ENCODE data around the gene CABP7. TPM values are rescaled to one million over a fixed set of nuclear protein-coding genes. Genes with fewer than 3 reads are reported as not detected.

The CABP7 gene
- total and polyA plus RNA-seq, 4 donors = 0.08 TPM; not detected in 3

- no peak for TF ChIP-seq EGR1 (IDR thresholded peaks at IDR 0.05; ENCODE audit: low read depth in 2 of 2)
- no peak for TF ChIP-seq JUND (IDR thresholded peaks at IDR 0.05)
- TF ChIP-seq HNF4G (IDR thresholded peaks at IDR 0.05) = no peak
- no peak for TF ChIP-seq RXRA (IDR thresholded peaks at IDR 0.05)
- TF ChIP-seq YY1 (IDR thresholded peaks at IDR 0.05) = no peak
- no peak for TF ChIP-seq NR2F2 (IDR thresholded peaks at IDR 0.05)
- TF ChIP-seq CTCF (IDR thresholded peaks at IDR 0.05; ENCODE audit: low read depth, low read length, missing input control) = no peak
- TF ChIP-seq GABPA (IDR thresholded peaks at IDR 0.05 in 1 of 2, conservative IDR thresholded peaks at IDR 0.05 in 1 of 2) = no peak
- Histone ChIP-seq H3K9ac (ENCODE audit: low read depth in 1 of 2, low read length in 2 of 2) (no peak overlapping the region), H3K4me1 (ENCODE audit: control insufficient read depth in 4 of 4, insufficient read depth in 4 of 4, low read length in 3 of 4) (no peaks in the 10 kb centered on the region), H3K9me3 (ENCODE audit: control insufficient read depth in 4 of 4, low read length in 3 of 4) (no peaks in the 10 kb centered on the region), H3K27me3 (ENCODE audit: control insufficient read depth in 4 of 4, insufficient read depth in 4 of 4, low read length in 3 of 4) (no peaks in the 10 kb centered on the region), H3K4me3 (ENCODE audit: low read depth in 1 of 3, low read length in 3 of 3) (no peak overlapping the region), H3K27ac (ENCODE audit: low read depth in 1 of 2, low read length in 2 of 2) (no peak overlapping the region), H3K36me3 (ENCODE audit: control insufficient read depth in 4 of 4, insufficient read depth in 3 of 4, low read depth in 1 of 4, low read length in 3 of 4) (peaks cover 4 to 29% (median 7%) of the 10 kb centered on the region in 4 donors)
- DNase-seq (ENCODE audit: low spot score) = no peak
- 78% methylated on average over 4 of the region's 4 CpGs for WGBS
Observed at GRCh38 chr22:29692327-29692640, 27.5 kb upstream of the CABP7 start.

GRCh38 chr22:29693161-29693560, 26.6 kb upstream of the CABP7 start:
- Histone ChIP-seq H3K27me3 (ENCODE audit: control insufficient read depth in 4 of 4, insufficient read depth in 4 of 4, low read length in 3 of 4) (no peaks in the 10 kb centered on the region), H3K9ac (ENCODE audit: low read depth in 1 of 2, low read length in 2 of 2) (no peak overlapping the region), H3K4me3 (ENCODE audit: low read depth in 1 of 3, low read length in 3 of 3) (no peak overlapping the region), H3K4me1 (ENCODE audit: control insufficient read depth in 4 of 4, insufficient read depth in 4 of 4, low read length in 3 of 4) (no peaks in the 10 kb centered on the region), H3K36me3 (ENCODE audit: control insufficient read depth in 4 of 4, insufficient read depth in 3 of 4, low read depth in 1 of 4, low read length in 3 of 4) (peaks cover 4 to 23% (median 7%) of the 10 kb centered on the region in 4 donors), H3K9me3 (ENCODE audit: control insufficient read depth in 4 of 4, low read length in 3 of 4) (no peaks in the 10 kb centered on the region), H3K27ac (ENCODE audit: low read depth in 1 of 2, low read length in 2 of 2) (no peak overlapping the region)
- TF ChIP-seq, protein P1, sequence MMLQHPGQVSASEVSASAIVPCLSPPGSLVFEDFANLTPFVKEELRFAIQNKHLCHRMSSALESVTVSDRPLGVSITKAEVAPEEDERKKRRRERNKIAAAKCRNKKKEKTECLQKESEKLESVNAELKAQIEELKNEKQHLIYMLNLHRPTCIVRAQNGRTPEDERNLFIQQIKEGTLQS (IDR thresholded peaks at IDR 0.05) = no peak
- TF ChIP-seq FOXA2 (IDR thresholded peaks at IDR 0.05) (no peak), HNF4G (IDR thresholded peaks at IDR 0.05) (no peak), YY1 (IDR thresholded peaks at IDR 0.05) (no peak), EGR1 (IDR thresholded peaks at IDR 0.05; ENCODE audit: low read depth in 2 of 2) (no peak), NR2F2 (IDR thresholded peaks at IDR 0.05) (no peak), JUND (IDR thresholded peaks at IDR 0.05) (no peak), HNF4A (conservative IDR thresholded peaks at IDR 0.05) (no peak)
- TF ChIP-seq, protein P2, sequence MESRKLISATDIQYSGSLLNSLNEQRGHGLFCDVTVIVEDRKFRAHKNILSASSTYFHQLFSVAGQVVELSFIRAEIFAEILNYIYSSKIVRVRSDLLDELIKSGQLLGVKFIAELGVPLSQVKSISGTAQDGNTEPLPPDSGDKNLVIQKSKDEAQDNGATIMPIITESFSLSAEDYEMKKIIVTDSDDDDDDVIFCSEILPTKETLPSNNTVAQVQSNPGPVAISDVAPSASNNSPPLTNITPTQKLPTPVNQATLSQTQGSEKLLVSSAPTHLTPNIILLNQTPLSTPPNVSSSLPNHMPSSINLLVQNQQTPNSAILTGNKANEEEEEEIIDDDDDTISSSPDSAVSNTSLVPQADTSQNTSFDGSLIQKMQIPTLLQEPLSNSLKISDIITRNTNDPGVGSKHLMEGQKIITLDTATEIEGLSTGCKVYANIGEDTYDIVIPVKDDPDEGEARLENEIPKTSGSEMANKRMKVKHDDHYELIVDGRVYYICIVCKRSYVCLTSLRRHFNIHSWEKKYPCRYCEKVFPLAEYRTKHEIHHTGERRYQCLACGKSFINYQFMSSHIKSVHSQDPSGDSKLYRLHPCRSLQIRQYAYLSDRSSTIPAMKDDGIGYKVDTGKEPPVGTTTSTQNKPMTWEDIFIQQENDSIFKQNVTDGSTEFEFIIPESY (IDR thresholded peaks at IDR 0.05) = no peak
- 79% methylated on average over 8 of the region's 8 CpGs for WGBS
- no peak for DNase-seq (ENCODE audit: low spot score)

GRCh38 chr22:29693671-29694070, 26.1 kb upstream of the CABP7 start:
- H3K4me3 ChIP-seq (ENCODE audit: low read depth in 1 of 3, low read length in 3 of 3) = no peak overlapping the region
- no peak overlapping the region for H3K27ac ChIP-seq (ENCODE audit: low read depth in 1 of 2, low read length in 2 of 2)
- peaks cover 4 to 21% (median 7%) of the 10 kb centered on the region in 4 donors for H3K36me3 ChIP-seq (ENCODE audit: control insufficient read depth in 4 of 4, insufficient read depth in 3 of 4, low read depth in 1 of 4, low read length in 3 of 4)
- H3K27me3 ChIP-seq (ENCODE audit: control insufficient read depth in 4 of 4, insufficient read depth in 4 of 4, low read length in 3 of 4) = no peaks in the 10 kb centered on the region
- no peak for DNase-seq (ENCODE audit: low spot score)
- no peaks in the 10 kb centered on the region for H3K9me3 ChIP-seq (ENCODE audit: control insufficient read depth in 4 of 4, low read length in 3 of 4)
- WGBS = 78% methylated on average over 9 of the region's 9 CpGs
- no peaks in the 10 kb centered on the region for H3K4me1 ChIP-seq (ENCODE audit: control insufficient read depth in 4 of 4, insufficient read depth in 4 of 4, low read length in 3 of 4)
- no peak overlapping the region for H3K9ac ChIP-seq (ENCODE audit: low read depth in 1 of 2, low read length in 2 of 2)
- TF ChIP-seq, protein P1 (IDR thresholded peaks at IDR 0.05) = no peak
- TF ChIP-seq YY1 (IDR thresholded peaks at IDR 0.05) = no peak
- TF ChIP-seq GABPA (IDR thresholded peaks at IDR 0.05 in 1 of 2, conservative IDR thresholded peaks at IDR 0.05 in 1 of 2) = no peak
- TF ChIP-seq NR2F2 (IDR thresholded peaks at IDR 0.05) = no peak
- no peak for TF ChIP-seq FOXA2 (IDR thresholded peaks at IDR 0.05)
- TF ChIP-seq SP1 (IDR thresholded peaks at IDR 0.05) = no peak
- TF ChIP-seq, protein P3, sequence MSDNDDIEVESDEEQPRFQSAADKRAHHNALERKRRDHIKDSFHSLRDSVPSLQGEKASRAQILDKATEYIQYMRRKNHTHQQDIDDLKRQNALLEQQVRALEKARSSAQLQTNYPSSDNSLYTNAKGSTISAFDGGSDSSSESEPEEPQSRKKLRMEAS (IDR thresholded peaks at IDR 0.05) = no peak
- TF ChIP-seq CTCF (IDR thresholded peaks at IDR 0.05; ENCODE audit: low read depth, low read length, missing input control) = no peak
- no peak for TF ChIP-seq HNF4A (conservative IDR thresholded peaks at IDR 0.05)
- TF ChIP-seq FOXA1 (IDR thresholded peaks at IDR 0.05) = no peak
- TF ChIP-seq, protein P4, sequence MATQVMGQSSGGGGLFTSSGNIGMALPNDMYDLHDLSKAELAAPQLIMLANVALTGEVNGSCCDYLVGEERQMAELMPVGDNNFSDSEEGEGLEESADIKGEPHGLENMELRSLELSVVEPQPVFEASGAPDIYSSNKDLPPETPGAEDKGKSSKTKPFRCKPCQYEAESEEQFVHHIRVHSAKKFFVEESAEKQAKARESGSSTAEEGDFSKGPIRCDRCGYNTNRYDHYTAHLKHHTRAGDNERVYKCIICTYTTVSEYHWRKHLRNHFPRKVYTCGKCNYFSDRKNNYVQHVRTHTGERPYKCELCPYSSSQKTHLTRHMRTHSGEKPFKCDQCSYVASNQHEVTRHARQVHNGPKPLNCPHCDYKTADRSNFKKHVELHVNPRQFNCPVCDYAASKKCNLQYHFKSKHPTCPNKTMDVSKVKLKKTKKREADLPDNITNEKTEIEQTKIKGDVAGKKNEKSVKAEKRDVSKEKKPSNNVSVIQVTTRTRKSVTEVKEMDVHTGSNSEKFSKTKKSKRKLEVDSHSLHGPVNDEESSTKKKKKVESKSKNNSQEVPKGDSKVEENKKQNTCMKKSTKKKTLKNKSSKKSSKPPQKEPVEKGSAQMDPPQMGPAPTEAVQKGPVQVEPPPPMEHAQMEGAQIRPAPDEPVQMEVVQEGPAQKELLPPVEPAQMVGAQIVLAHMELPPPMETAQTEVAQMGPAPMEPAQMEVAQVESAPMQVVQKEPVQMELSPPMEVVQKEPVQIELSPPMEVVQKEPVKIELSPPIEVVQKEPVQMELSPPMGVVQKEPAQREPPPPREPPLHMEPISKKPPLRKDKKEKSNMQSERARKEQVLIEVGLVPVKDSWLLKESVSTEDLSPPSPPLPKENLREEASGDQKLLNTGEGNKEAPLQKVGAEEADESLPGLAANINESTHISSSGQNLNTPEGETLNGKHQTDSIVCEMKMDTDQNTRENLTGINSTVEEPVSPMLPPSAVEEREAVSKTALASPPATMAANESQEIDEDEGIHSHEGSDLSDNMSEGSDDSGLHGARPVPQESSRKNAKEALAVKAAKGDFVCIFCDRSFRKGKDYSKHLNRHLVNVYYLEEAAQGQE (IDR thresholded peaks at IDR 0.05) = no peak
- TF ChIP-seq RXRA (IDR thresholded peaks at IDR 0.05) = no peak
- TF ChIP-seq RAD21 (IDR thresholded peaks at IDR 0.05) = no peak
- no peak for TF ChIP-seq HNF4G (IDR thresholded peaks at IDR 0.05)
